GM10248 (cell line): ENCODE results near the gene LPCAT1.
"Not testable (repeated sequence)": the region's sequence is repeated elsewhere in the genome, so short reads cannot be mapped to it uniquely, and the experiment has no call there.

Experiments
- CTCF ChIA-PET: fragments of 300-600 bp; sonication (Branson Sonifier 250); formaldehyde crosslinking; extraction: SDS; loops from one replicate; lab custom pipeline; 2021; ENCODE audit warnings: antibody characterized with exemption; lab: Yijun Ruan, JAX
- POLR2A ChIA-PET: fragments of 350-650 bp; sonication (Branson Sonifier 250); formaldehyde crosslinking; extraction: SDS; loops from one replicate; lab custom pipeline; 2020; ENCODE audit warnings: antibody characterized with exemption; lab: Yijun Ruan, JAX
- DNase-seq: peaks from one replicate; pipeline ENCODE4 v3.0.0; 2012; ENCODE audit errors: extremely low spot score
- CTCF ChIP-seq: IDR thresholded peaks from 2 replicates; pipeline ENCODE4 v1.5.1; 2012; ENCODE audit warnings: mild to moderate bottlenecking, low read depth; ENCODE audit errors: extremely low read depth, missing control alignments, control extremely low read depth

Gene LPCAT1

GRCh38 chr5:1564824-1565736 lies 41.3 kb upstream of the LPCAT1 start:
- peak; percentile 13 for DNase-seq
- TF ChIP-seq CTCF: no peak
- ChIA-PET CTCF (interaction anchor here (1.8 kb wide), 1 partner anchor 86 kb away, joined by 4 read pairs; no protein-coding TSS in a partner anchor), POLR2A (no interaction called here)

GRCh38 chr5:1564182-1564748 lies 40.5 kb upstream of the LPCAT1 start:
- peak; percentile 13 for DNase-seq
- no peak for TF ChIP-seq CTCF
- POLR2A ChIA-PET: no interaction called here
- CTCF ChIA-PET: no interaction called here

- POLR2A ChIA-PET: no interaction called here
- CTCF ChIA-PET: no interaction called here
- peak; percentile 22 for DNase-seq
- no peak for TF ChIP-seq CTCF
Measured at GRCh38 chr5:1563617-1564181, 39.9 kb upstream of the LPCAT1 start.

- CTCF ChIA-PET: no interaction called here
- TF ChIP-seq CTCF: no peak
- DNase-seq: no peak
- POLR2A ChIA-PET: no interaction called here
Measured at GRCh38 chr5:1563051-1563461, 39.3 kb upstream of the LPCAT1 start.

GRCh38 chr5:1562599-1562998 lies 38.8 kb upstream of the LPCAT1 start:
- TF ChIP-seq CTCF: no peak
- CTCF ChIA-PET: no interaction called here
- POLR2A ChIA-PET: no interaction called here
- DNase-seq: no peak

GRCh38 chr5:1561402-1561929 lies 37.7 kb upstream of the LPCAT1 start:
- no peak for TF ChIP-seq CTCF
- POLR2A ChIA-PET: no interaction called here
- DNase-seq: no peak
- CTCF ChIA-PET: no interaction called here

GRCh38 chr5:1560499-1560898 lies 36.7 kb upstream of the LPCAT1 start:
- POLR2A ChIA-PET, CTCF ChIA-PET, DNase-seq: not testable (repeated sequence)
